Sigmoid colon (tissue), 4 donors: ENCODE results near the gene NUP188.

Source experiments
- EP300 ChIP-seq, 4 donors: sonication (generic); formaldehyde crosslinking; IDR thresholded peaks; one replicate each; pipeline ENCODE4 v1.6.1; 2017; ENCODE audit warnings: antibody characterized with exemption in 4 of 4
- POLR2A ChIP-seq, 2 donors: fragments of 450-650 bp; IDR thresholded peaks; one replicate each; pipeline ENCODE4 v1.6.1; 2016; ENCODE audit warnings: antibody characterized with exemption in 2 of 2, mild to moderate bottlenecking in 2 of 2, moderate library complexity in 2 of 2
- POLR2AphosphoS5 ChIP-seq, 4 donors: sonication (generic); formaldehyde crosslinking; IDR thresholded peaks; one replicate each; pipeline ENCODE4 v1.6.1; 2017; ENCODE audit warnings: antibody characterized with exemption in 4 of 4
- TF ChIP-seq, protein P1 (sequence below), 4 experiments: fragments of 450-650 bp in 3 of 4; fragments of 200-600 bp in 1 of 4; IDR thresholded peaks; one replicate each; pipeline ENCODE4 v1.5.1; 2016 to 2019; ENCODE audit warnings: antibody characterized with exemption in 4 of 4, mild to moderate bottlenecking in 3 of 4, moderate library complexity in 2 of 4

DNA sequence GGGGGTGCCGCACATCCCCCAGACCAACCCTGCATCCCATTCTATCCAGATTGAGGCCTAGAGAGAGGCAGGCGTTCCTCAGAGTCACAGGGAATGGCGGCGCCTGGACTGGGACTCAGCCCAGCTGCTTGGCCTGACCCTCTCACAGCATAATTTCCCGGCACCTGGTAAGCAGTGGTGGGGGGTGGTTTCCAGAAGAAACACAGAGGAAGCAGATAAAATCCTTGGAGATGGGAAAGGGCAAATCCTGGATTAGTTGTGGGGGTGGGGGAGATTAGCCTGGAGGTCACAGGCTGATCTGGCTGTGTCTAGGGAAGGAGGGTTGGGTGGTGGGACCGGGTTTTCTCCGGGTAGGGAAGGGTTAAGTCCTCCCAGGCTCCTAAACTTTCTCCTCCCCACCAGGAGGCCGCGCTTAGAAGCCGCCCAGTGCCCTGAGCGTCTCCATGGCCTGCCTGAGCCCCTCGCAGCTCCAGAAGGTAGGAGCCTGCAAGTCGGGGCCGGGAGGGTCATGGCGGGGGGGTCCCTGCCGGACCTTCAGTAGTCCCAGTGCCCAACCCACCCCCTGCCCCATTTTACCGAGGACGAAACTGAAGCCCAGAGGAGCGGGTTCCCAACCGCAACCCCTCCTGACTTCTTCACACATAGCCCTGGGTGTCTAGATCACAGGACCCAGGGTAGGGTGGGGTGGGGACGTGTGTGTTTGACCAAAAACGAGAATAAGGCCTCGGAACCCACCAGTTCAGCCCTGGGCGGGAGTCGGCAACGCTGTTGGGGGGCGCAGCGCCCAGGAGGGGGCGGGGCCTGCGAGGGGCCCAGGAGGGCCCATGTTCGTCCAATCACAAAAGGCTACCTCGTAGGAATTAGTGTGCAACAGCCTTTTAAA lies 25.4 kb upstream of the NUP188 start:
- TF ChIP-seq, protein P1, sequence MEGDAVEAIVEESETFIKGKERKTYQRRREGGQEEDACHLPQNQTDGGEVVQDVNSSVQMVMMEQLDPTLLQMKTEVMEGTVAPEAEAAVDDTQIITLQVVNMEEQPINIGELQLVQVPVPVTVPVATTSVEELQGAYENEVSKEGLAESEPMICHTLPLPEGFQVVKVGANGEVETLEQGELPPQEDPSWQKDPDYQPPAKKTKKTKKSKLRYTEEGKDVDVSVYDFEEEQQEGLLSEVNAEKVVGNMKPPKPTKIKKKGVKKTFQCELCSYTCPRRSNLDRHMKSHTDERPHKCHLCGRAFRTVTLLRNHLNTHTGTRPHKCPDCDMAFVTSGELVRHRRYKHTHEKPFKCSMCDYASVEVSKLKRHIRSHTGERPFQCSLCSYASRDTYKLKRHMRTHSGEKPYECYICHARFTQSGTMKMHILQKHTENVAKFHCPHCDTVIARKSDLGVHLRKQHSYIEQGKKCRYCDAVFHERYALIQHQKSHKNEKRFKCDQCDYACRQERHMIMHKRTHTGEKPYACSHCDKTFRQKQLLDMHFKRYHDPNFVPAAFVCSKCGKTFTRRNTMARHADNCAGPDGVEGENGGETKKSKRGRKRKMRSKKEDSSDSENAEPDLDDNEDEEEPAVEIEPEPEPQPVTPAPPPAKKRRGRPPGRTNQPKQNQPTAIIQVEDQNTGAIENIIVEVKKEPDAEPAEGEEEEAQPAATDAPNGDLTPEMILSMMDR (IDR thresholded peaks at IDR 0.05), result peak in 1 of 4 experiments; percentile 15
- TF ChIP-seq POLR2A (IDR thresholded peaks at IDR 0.05) (no peak), POLR2AphosphoS5 (IDR thresholded peaks at IDR 0.05) (peak in 2 of 4 donors; percentile 33 to 37), EP300 (IDR thresholded peaks at IDR 0.05) (no peak)
